ENCODE results near the gene LRMDA. TPM values are rescaled to one million over a fixed set of nuclear protein-coding genes. Genes with fewer than 3 reads are reported as not detected.

The LRMDA gene
- total and polyA plus RNA-seq, 2 donors (not counting 3 experiments of a cell fraction or from before 2014, with no cell fraction given), result 9.7 to 18.0 TPM

DNA sequence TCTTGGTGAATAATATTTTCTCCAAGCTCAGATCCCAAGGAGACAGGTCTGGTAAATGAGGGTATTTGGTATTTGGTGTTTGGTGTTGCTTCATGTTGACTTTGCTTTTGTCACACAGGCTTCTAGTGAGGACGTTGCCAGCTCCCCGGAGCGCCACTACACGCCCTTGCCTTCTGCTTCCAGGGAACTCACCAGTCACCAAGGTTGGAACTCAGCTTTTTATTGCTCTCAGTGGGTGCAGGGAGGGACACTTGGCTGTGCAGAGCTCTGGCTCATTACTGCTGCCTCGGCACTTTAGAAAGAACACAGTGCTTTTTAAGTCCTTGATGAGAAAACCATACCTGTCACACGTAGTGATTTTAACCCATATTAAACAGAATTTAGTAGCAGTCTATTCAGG is 892.9 kb downstream of the LRMDA start:
- TF ChIP-seq, protein P1, sequence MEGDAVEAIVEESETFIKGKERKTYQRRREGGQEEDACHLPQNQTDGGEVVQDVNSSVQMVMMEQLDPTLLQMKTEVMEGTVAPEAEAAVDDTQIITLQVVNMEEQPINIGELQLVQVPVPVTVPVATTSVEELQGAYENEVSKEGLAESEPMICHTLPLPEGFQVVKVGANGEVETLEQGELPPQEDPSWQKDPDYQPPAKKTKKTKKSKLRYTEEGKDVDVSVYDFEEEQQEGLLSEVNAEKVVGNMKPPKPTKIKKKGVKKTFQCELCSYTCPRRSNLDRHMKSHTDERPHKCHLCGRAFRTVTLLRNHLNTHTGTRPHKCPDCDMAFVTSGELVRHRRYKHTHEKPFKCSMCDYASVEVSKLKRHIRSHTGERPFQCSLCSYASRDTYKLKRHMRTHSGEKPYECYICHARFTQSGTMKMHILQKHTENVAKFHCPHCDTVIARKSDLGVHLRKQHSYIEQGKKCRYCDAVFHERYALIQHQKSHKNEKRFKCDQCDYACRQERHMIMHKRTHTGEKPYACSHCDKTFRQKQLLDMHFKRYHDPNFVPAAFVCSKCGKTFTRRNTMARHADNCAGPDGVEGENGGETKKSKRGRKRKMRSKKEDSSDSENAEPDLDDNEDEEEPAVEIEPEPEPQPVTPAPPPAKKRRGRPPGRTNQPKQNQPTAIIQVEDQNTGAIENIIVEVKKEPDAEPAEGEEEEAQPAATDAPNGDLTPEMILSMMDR (IDR thresholded peaks at IDR 0.05; ENCODE audit: extremely low read depth in 1 of 2, insufficient read depth in 1 of 2, low read depth in 1 of 2, low read length in 2 of 2), result no peak
- no peak for TF ChIP-seq POLR2AphosphoS5 (IDR thresholded peaks at IDR 0.05; ENCODE audit: insufficient read depth, low read depth, low read length)
- no peak for TF ChIP-seq EZH2 (IDR thresholded peaks at IDR 0.05; ENCODE audit: borderline replicate concordance, low read depth, low read length, severe bottlenecking)
- no peak for TF ChIP-seq JUN (IDR thresholded peaks at IDR 0.05; ENCODE audit: borderline replicate concordance, insufficient read depth, insufficient read length, low read depth)
- TF ChIP-seq POLR2A (IDR thresholded peaks at IDR 0.05; ENCODE audit: low read depth, low read length), result no peak
- no peak for TF ChIP-seq MYC (IDR thresholded peaks at IDR 0.05; ENCODE audit: low read depth, low read length)
- TF ChIP-seq, protein P2, sequence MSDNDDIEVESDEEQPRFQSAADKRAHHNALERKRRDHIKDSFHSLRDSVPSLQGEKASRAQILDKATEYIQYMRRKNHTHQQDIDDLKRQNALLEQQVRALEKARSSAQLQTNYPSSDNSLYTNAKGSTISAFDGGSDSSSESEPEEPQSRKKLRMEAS (IDR thresholded peaks at IDR 0.05; ENCODE audit: insufficient read depth, insufficient read length), result no peak
- no peak for TF ChIP-seq FOS (IDR thresholded peaks at IDR 0.05; ENCODE audit: borderline replicate concordance, insufficient read depth, low read length)
- no peak for TF ChIP-seq GATA2 (IDR thresholded peaks at IDR 0.05; ENCODE audit: insufficient read depth, insufficient read length, low read depth, low read length)
- intact Hi-C loops (cut with micrococcal nuclease), result no loop called here
- FAIRE-seq, result no peak
- dilution Hi-C loops (cut with MboI; ENCODE audit: extremely low pct_ligation_motif_present, low sequenced_read_pairs), result no loop called here
- no peaks in the 10 kb centered on the region for H3K27me3 ChIP-seq (ENCODE audit: control insufficient read depth in 2 of 2, insufficient read depth in 2 of 2, low read length in 2 of 2)
- no peak for DNase-seq (ENCODE audit: low read depth, low spot score)
- no peak overlapping the region for H3K4me2 ChIP-seq (ENCODE audit: insufficient read depth, low read length)
- BruUV-seq (replicated peaks), result no TSS peak
- ChIA-PET CTCF (interaction anchor here (0.6 to 1.4 kb wide), 4 partner anchors 10 to 89 kb away, joined by 3 to 5 read pairs (median 3); no protein-coding TSS in a partner anchor), POLR2A (no interaction called here)
- H3K79me2 ChIP-seq (ENCODE audit: control insufficient read depth, insufficient read depth, low read length), result no peaks in the 10 kb centered on the region
- no peaks in the 10 kb centered on the region for H4K20me1 ChIP-seq (replicated peaks; ENCODE audit: control insufficient read depth, extremely low read depth, insufficient read depth, low read length)
- no peak overlapping the region for H2AFZ ChIP-seq (ENCODE audit: low read depth, low read length)
- H3K9ac ChIP-seq (replicated peaks; ENCODE audit: extremely low read depth, insufficient read depth, low read length), result no peak overlapping the region
- H3K4me3 ChIP-seq (replicated peaks in 1 of 3; ENCODE audit: insufficient read depth in 1 of 3, low read depth in 1 of 3, low read length in 3 of 3), result no peak overlapping the region
- H3K9me3 ChIP-seq (replicated peaks; ENCODE audit: control insufficient read depth, insufficient read depth, low read length), result no peaks in the 10 kb centered on the region
- no peaks in the 10 kb centered on the region for H3K9me1 ChIP-seq (replicated peaks; ENCODE audit: control insufficient read depth, extremely low read depth, insufficient read depth, low read length)
- H3K4me1 ChIP-seq (ENCODE audit: control insufficient read depth, extremely low read depth, insufficient read depth, low read length), result no peaks in the 10 kb centered on the region
- no peak overlapping the region for H3K27ac ChIP-seq (ENCODE audit: insufficient read depth, low read depth, low read length)
- H3K36me3 ChIP-seq (ENCODE audit: control insufficient read depth in 2 of 2, extremely low read depth in 1 of 2, insufficient read depth in 2 of 2, low read length in 2 of 2), result no peaks in the 10 kb centered on the region
